Measurements from ENCODE around the gene SLC9B2.

- no peak for TF ChIP-seq PBX3 (IDR thresholded peaks at IDR 0.05)
- TF ChIP-seq, protein P1, sequence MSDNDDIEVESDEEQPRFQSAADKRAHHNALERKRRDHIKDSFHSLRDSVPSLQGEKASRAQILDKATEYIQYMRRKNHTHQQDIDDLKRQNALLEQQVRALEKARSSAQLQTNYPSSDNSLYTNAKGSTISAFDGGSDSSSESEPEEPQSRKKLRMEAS (IDR thresholded peaks at IDR 0.05) = no peak
- no peak for TF ChIP-seq CTCF (IDR thresholded peaks at IDR 0.05)
- TF ChIP-seq, protein P2, sequence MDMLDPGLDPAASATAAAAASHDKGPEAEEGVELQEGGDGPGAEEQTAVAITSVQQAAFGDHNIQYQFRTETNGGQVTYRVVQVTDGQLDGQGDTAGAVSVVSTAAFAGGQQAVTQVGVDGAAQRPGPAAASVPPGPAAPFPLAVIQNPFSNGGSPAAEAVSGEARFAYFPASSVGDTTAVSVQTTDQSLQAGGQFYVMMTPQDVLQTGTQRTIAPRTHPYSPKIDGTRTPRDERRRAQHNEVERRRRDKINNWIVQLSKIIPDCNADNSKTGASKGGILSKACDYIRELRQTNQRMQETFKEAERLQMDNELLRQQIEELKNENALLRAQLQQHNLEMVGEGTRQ (IDR thresholded peaks at IDR 0.05) = no peak
- TF ChIP-seq RAD21 (conservative IDR thresholded peaks at IDR 0.05 in 1 of 2, IDR thresholded peaks at IDR 0.05 in 1 of 2) = no peak
- TF ChIP-seq HDAC2 (IDR thresholded peaks at IDR 0.05) = no peak
- no peak for TF ChIP-seq POLR2A (IDR thresholded peaks at IDR 0.05; ENCODE audit: low read length)
- no peak for TF ChIP-seq SREBF2 (IDR thresholded peaks at IDR 0.05)
Observed at GRCh38 chr4:103026868-103027267, 49.7 kb downstream of the SLC9B2 start.
